LoVo (cell line): Measurements from ENCODE around the gene SETX.
A peak's percentile ranks its signal among the peaks of the same experiment; 100 is the strongest.

Experiments used
- DNase-seq: peaks from one replicate; pipeline ENCODE4 v3.0.0-alpha.2; 2016; ENCODE audit warnings: low spot score

SETX gene

GRCh38 chr9:132283165-132283564, 71.6 kb downstream of the SETX start:
- no peak for DNase-seq

GRCh38 chr9:132274861-132275260, 79.9 kb downstream of the SETX start:
- no peak for DNase-seq

- DNase-seq: peak; percentile 53
Measured at GRCh38 chr9:132269704-132270516, 84.9 kb downstream of the SETX start.

- peak; percentile 47 for DNase-seq
Measured at GRCh38 chr9:132268725-132269352, 85.9 kb downstream of the SETX start.

- DNase-seq: no peak
Measured at GRCh38 chr9:132267660-132268059, 87.1 kb downstream of the SETX start.

- DNase-seq: no peak
Measured at GRCh38 chr9:132266017-132266416, 88.8 kb downstream of the SETX start.

GRCh38 chr9:132260846-132261245, 93.9 kb downstream of the SETX start:
- DNase-seq: no peak

GRCh38 chr9:132250324-132251262, 104.2 kb downstream of the SETX start:
- no peak for DNase-seq

GRCh38 chr9:132249690-132250089, 105.1 kb downstream of the SETX start:
- DNase-seq: no peak

- no peak for DNase-seq
Measured at GRCh38 chr9:132249123-132249522, 105.7 kb downstream of the SETX start.

GRCh38 chr9:132247942-132248341, 106.8 kb downstream of the SETX start:
- no peak for DNase-seq

- no peak for DNase-seq
Measured at GRCh38 chr9:132245465-132245864, 109.3 kb downstream of the SETX start.

GRCh38 chr9:132244582-132245455, 110.0 kb downstream of the SETX start:
- DNase-seq: no peak

- DNase-seq: no peak
Measured at GRCh38 chr9:132243156-132244074, 111.4 kb downstream of the SETX start.

GRCh38 chr9:132242621-132243155, 112.1 kb downstream of the SETX start:
- no peak for DNase-seq

- DNase-seq: no peak
Measured at GRCh38 chr9:132241840-132242620, 112.8 kb downstream of the SETX start.

- no peak for DNase-seq
Measured at GRCh38 chr9:132241483-132241839, 113.3 kb downstream of the SETX start.

- DNase-seq: peak; percentile 83
Measured at GRCh38 chr9:132240841-132241482, 113.8 kb downstream of the SETX start.
